SK-N-SH (cell line): ENCODE measurements around the gene RAB10. TPM values are rescaled to one million over a fixed set of nuclear protein-coding genes. Genes with fewer than 3 reads are reported as not detected.

Experiments used
- CTCF ChIA-PET: fragments of 300-600, 350-600 bp; formaldehyde crosslinking; extraction: SDS; loops from one replicate; lab custom pipeline; 2021; lab: Yijun Ruan, JAX
- POLR2A ChIA-PET: fragments of 350-600 bp; sonication (Branson Sonifier 250); formaldehyde crosslinking; extraction: SDS; loops from one replicate; lab custom pipeline; 2020; ENCODE audit warnings: antibody characterized with exemption, inconsistent platforms; lab: Yijun Ruan, JAX
- DNase-seq: peaks from one replicate; pipeline ENCODE4 v3.0.0; 2012
- H2AFZ ChIP-seq: fragments of 200-600 bp; sonication (generic); 2 replicates; pipeline ENCODE4 v1.8.1; 2016; ENCODE audit warnings: antibody characterized with exemption, mild to moderate bottlenecking, low read depth
- H3F3A ChIP-seq: fragments of 200-600 bp; sonication (generic); replicated peaks from 2 replicates; pipeline ENCODE3; 2016; ENCODE audit warnings: antibody characterized with exemption, mild to moderate bottlenecking; ENCODE audit not compliant: insufficient read depth
- H3K27ac ChIP-seq, 2 experiments: fragments of 200-500 bp in 1 of 2; fragments of 200-600 bp in 1 of 2; sonication (Bioruptor generic) in 1 of 2; sonication (generic), shearing (Covaris generic) in 1 of 2; 2 replicates each; pipeline versions ENCODE4 v1.5.1 to v1.6.1; 2014 to 2016; ENCODE audit warnings: low read depth in 2 of 2, inconsistent platforms in 1 of 2, low read length in 1 of 2, mild to moderate bottlenecking in 1 of 2, mixed read lengths in 1 of 2
- H3K27me3 ChIP-seq: fragments of 200-600 bp; sonication (generic), shearing (Covaris generic); 2 replicates; pipeline ENCODE4 v1.6.1; 2016; ENCODE audit warnings: mixed run types; ENCODE audit not compliant: insufficient read depth
- H3K36me3 ChIP-seq, 2 experiments: fragments of 200-500 bp in 1 of 2; fragments of 200-600 bp in 1 of 2; sonication (Bioruptor generic) in 1 of 2; sonication (generic) in 1 of 2; replicated peaks in 1 of 2; 2 replicates each; pipeline versions ENCODE3 to v1.5.1; 2014 to 2016; ENCODE audit warnings: low read length in 1 of 2, mild to moderate bottlenecking in 1 of 2; ENCODE audit not compliant: insufficient read depth in 2 of 2, control insufficient read depth in 1 of 2
- H3K4me1 ChIP-seq, 2 experiments: fragments of 200-500 bp in 1 of 2; fragments of 200-600 bp in 1 of 2; sonication (Bioruptor generic) in 1 of 2; sonication (generic), shearing (Covaris generic) in 1 of 2; 2 replicates each; pipeline versions ENCODE4 v1.5.1 to v1.6.1; 2014 to 2016; ENCODE audit warnings: low read depth in 1 of 2, low read length in 1 of 2, mixed run types in 1 of 2; ENCODE audit not compliant: insufficient read depth in 2 of 2, control insufficient read depth in 1 of 2
- H3K4me2 ChIP-seq: fragments of 200-600 bp; sonication (generic), shearing (Covaris generic); 2 replicates; pipeline ENCODE4 v1.6.1; 2017; ENCODE audit warnings: mixed run types
- H3K4me3 ChIP-seq, 2 experiments: fragments of 200-500 bp in 1 of 2; fragments of 200-600 bp in 1 of 2; sonication (Bioruptor generic) in 1 of 2; sonication (generic), shearing (Covaris generic) in 1 of 2; 2 replicates each; pipeline versions ENCODE4 v1.5.1 to v1.8.1; 2014 to 2016; ENCODE audit warnings: low read depth in 2 of 2, inconsistent platforms in 1 of 2, low read length in 1 of 2, mild to moderate bottlenecking in 1 of 2, mixed read lengths in 1 of 2, moderate library complexity in 1 of 2
- H3K79me2 ChIP-seq: fragments of 200-600 bp; sonication (generic); 2 replicates; pipeline ENCODE4 v1.8.1; 2017; ENCODE audit warnings: mild to moderate bottlenecking; ENCODE audit not compliant: insufficient read depth
- H3K9ac ChIP-seq: fragments of 200-600 bp; sonication (generic); 2 replicates; pipeline ENCODE4 v1.6.1; 2017; ENCODE audit warnings: mixed run types
- H3K9me2 ChIP-seq: fragments of 200-600 bp; sonication (generic); 2 replicates; pipeline ENCODE4 v1.6.1; 2017; ENCODE audit warnings: mixed run types
- H3K9me3 ChIP-seq: fragments of 200-600 bp; sonication (generic); 2 replicates; pipeline ENCODE4 v1.6.1; 2017; ENCODE audit warnings: mixed run types, mild to moderate bottlenecking, moderate library complexity
- H4K20me1 ChIP-seq: fragments of 200-600 bp; sonication (generic); 2 replicates; pipeline ENCODE4 v1.6.1; 2017; ENCODE audit warnings: mild to moderate bottlenecking, mixed run types; ENCODE audit not compliant: insufficient read depth
- EZH2phosphoT487 ChIP-seq: fragments of 200-600 bp; sonication (generic); IDR thresholded peaks from 2 replicates; pipeline ENCODE4 v1.6.1; 2017; ENCODE audit warnings: low read depth, mixed run types, mild to moderate bottlenecking, antibody characterized with exemption, moderate library complexity, borderline replicate concordance
- FOXJ3 ChIP-seq: sonication (generic); formaldehyde crosslinking; IDR thresholded peaks from 2 replicates; pipeline ENCODE4 v1.5.1; 2020; ENCODE audit warnings: mild to moderate bottlenecking, missing genetic modification reagents
- RAD21 ChIP-seq: IDR thresholded peaks from 2 replicates; pipeline ENCODE4 v1.6.1; 2012; ENCODE audit warnings: mild to moderate bottlenecking, low read length
- RXRA ChIP-seq: IDR thresholded peaks from 2 replicates; pipeline ENCODE4 v1.4.0; 2012; ENCODE audit warnings: low read depth, mild to moderate bottlenecking, borderline replicate concordance
- SMC3 ChIP-seq: IDR thresholded peaks from 2 replicates; pipeline ENCODE4 v1.6.1; 2012; ENCODE audit warnings: low read depth, low read length, improper control_type of control experiment
- YY1 ChIP-seq: IDR thresholded peaks from 2 replicates; pipeline ENCODE4 v1.4.0; 2012; ENCODE audit warnings: low read depth, mild to moderate bottlenecking
- ZBTB33 ChIP-seq: IDR thresholded peaks from 2 replicates; pipeline ENCODE4 v1.4.0; 2012; ENCODE audit warnings: low read depth, borderline replicate concordance
- WGBS: methylation state at CpG from one replicate; pipeline ENCODE4 v1.1.6; 2017; ENCODE audit warnings: low lambda C conversion rate; 5-methylcytosine and 5-hydroxymethylcytosine counted together
- polyA plus RNA-seq, 3 experiments: library from polyadenylated mRNA; depleted of rRNA; stranded (reverse); fragments of >200 nt; gene quantifications; 2 replicates each; pipeline ENCODE4 v1.2.3, GENCODE V29; 2012
- TF ChIP-seq, protein P1 (sequence below): fragments of 150-350 bp; IDR thresholded peaks from 2 replicates; pipeline ENCODE4 v1.6.1; 2017; ENCODE audit warnings: antibody characterized with exemption, low read length, low read depth, borderline replicate concordance
- TF ChIP-seq, protein P2 (sequence below): IDR thresholded peaks from 2 replicates; pipeline ENCODE4; 2012
- TF ChIP-seq, protein P3 (sequence below): IDR thresholded peaks from 2 replicates; pipeline ENCODE4 v1.6.1; 2012; ENCODE audit warnings: mild to moderate bottlenecking, low read depth, low read length, moderate library complexity

Gene RAB10
- polyA plus RNA-seq, 1 of the 3 experiments (the other 2 are of a cell fraction) = 47.5 TPM

DNA sequence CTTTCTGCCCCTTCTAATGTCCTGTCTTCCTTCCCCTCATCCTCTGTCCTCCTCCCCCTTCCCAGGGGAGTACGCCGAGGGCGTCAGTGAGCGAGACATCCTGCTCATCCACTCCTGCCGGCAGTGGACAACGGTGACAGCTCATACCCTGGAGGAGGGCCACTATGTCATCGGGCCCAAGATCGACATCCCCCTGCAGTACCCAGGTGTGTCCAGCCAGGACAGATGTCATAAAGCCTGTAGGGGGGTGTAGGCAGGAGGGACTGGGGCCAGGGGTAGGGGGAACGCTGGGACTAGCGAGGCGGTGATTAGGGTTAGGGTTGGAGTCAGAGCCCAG lies 142.4 kb downstream of the RAB10 start:
- no peak overlapping the region for H3K27ac ChIP-seq
- CTCF ChIA-PET = interaction anchor here (0.6 to 2.2 kb wide), 6 partner anchors 31 to 219 kb away, joined by 3 to 6 read pairs (median 4); no protein-coding TSS in a partner anchor

More for the DNA sequence above, 142.4 kb downstream of the RAB10 start:
- Histone ChIP-seq H2AFZ (no peak overlapping the region), H3K27me3 (no peaks in the 10 kb centered on the region), H4K20me1 (no peaks in the 10 kb centered on the region), H3K4me1 (peaks cover 0 to 19% of the 10 kb centered on the region in 2 experiments; a peak in 1 of 4 replicates), H3K9me3 (no peaks in the 10 kb centered on the region), H3K9ac (no peak overlapping the region), H3F3A (no peaks in the 10 kb centered on the region), H3K4me2 (no peak overlapping the region), H3K4me3 (no peak overlapping the region), H3K79me2 (no peaks in the 10 kb centered on the region), H3K36me3 (no peaks in the 10 kb centered on the region), H3K9me2 (no peaks in the 10 kb centered on the region)
- DNase-seq = peak; percentile 39
- POLR2A ChIA-PET = interaction anchor here (0.6 kb wide), 1 partner anchor 25 kb away, joined by 3 read pairs; no protein-coding TSS in a partner anchor
- 90% methylated on average over 11 of the region's 11 CpGs for WGBS
- TF ChIP-seq, protein P1, sequence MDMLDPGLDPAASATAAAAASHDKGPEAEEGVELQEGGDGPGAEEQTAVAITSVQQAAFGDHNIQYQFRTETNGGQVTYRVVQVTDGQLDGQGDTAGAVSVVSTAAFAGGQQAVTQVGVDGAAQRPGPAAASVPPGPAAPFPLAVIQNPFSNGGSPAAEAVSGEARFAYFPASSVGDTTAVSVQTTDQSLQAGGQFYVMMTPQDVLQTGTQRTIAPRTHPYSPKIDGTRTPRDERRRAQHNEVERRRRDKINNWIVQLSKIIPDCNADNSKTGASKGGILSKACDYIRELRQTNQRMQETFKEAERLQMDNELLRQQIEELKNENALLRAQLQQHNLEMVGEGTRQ = no peak
- TF ChIP-seq, protein P2, sequence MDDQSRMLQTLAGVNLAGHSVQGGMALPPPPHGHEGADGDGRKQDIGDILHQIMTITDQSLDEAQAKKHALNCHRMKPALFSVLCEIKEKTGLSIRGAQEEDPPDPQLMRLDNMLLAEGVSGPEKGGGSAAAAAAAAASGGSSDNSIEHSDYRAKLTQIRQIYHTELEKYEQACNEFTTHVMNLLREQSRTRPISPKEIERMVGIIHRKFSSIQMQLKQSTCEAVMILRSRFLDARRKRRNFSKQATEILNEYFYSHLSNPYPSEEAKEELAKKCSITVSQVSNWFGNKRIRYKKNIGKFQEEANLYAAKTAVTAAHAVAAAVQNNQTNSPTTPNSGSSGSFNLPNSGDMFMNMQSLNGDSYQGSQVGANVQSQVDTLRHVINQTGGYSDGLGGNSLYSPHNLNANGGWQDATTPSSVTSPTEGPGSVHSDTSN = no peak
- no peak for TF ChIP-seq SMC3
- TF ChIP-seq RXRA = no peak
- no peak for TF ChIP-seq YY1
- no peak for TF ChIP-seq ZBTB33
- TF ChIP-seq, protein P3, sequence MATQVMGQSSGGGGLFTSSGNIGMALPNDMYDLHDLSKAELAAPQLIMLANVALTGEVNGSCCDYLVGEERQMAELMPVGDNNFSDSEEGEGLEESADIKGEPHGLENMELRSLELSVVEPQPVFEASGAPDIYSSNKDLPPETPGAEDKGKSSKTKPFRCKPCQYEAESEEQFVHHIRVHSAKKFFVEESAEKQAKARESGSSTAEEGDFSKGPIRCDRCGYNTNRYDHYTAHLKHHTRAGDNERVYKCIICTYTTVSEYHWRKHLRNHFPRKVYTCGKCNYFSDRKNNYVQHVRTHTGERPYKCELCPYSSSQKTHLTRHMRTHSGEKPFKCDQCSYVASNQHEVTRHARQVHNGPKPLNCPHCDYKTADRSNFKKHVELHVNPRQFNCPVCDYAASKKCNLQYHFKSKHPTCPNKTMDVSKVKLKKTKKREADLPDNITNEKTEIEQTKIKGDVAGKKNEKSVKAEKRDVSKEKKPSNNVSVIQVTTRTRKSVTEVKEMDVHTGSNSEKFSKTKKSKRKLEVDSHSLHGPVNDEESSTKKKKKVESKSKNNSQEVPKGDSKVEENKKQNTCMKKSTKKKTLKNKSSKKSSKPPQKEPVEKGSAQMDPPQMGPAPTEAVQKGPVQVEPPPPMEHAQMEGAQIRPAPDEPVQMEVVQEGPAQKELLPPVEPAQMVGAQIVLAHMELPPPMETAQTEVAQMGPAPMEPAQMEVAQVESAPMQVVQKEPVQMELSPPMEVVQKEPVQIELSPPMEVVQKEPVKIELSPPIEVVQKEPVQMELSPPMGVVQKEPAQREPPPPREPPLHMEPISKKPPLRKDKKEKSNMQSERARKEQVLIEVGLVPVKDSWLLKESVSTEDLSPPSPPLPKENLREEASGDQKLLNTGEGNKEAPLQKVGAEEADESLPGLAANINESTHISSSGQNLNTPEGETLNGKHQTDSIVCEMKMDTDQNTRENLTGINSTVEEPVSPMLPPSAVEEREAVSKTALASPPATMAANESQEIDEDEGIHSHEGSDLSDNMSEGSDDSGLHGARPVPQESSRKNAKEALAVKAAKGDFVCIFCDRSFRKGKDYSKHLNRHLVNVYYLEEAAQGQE = no peak
- TF ChIP-seq FOXJ3 (CRISPR knock-in tag) = no peak
- TF ChIP-seq RAD21 = no peak
- no peak for TF ChIP-seq EZH2phosphoT487
